Measurements from ENCODE around the gene TBC1D4.

TBC1D4 gene

GRCh38 chr13:75384879-75385707 is 96.9 kb downstream of the TBC1D4 start:
- no peak for DNase-seq

- DNase-seq, result no peak
Observed at GRCh38 chr13:75383064-75383715, 98.8 kb downstream of the TBC1D4 start.

GRCh38 chr13:75378301-75378700 is 103.7 kb downstream of the TBC1D4 start:
- no peak for DNase-seq

- no peak for DNase-seq
Observed at GRCh38 chr13:75376792-75377402, 105.1 kb downstream of the TBC1D4 start.

GRCh38 chr13:75375329-75375728 is 106.6 kb downstream of the TBC1D4 start:
- no peak for DNase-seq

GRCh38 chr13:75373988-75374387 is 108.0 kb downstream of the TBC1D4 start:
- no peak for DNase-seq

- no peak for DNase-seq
Observed at GRCh38 chr13:75372923-75373841, 108.8 kb downstream of the TBC1D4 start.

- peak; percentile 35 for DNase-seq
Observed at GRCh38 chr13:75372517-75372916, 109.5 kb downstream of the TBC1D4 start.

GRCh38 chr13:75371203-75371602 is 110.8 kb downstream of the TBC1D4 start:
- DNase-seq, result no peak

GRCh38 chr13:75370774-75371173 is 111.2 kb downstream of the TBC1D4 start:
- no peak for DNase-seq

GRCh38 chr13:75369981-75370380 is 112.0 kb downstream of the TBC1D4 start:
- DNase-seq, result no peak

GRCh38 chr13:75368167-75368566 is 113.8 kb downstream of the TBC1D4 start:
- no peak for DNase-seq

GRCh38 chr13:75366380-75367280 is 115.3 kb downstream of the TBC1D4 start:
- no peak for DNase-seq

- no peak for DNase-seq
Observed at GRCh38 chr13:75365724-75366173, 116.2 kb downstream of the TBC1D4 start.

GRCh38 chr13:75364131-75364713 is 117.7 kb downstream of the TBC1D4 start:
- DNase-seq, result no peak

- no peak for DNase-seq
Observed at GRCh38 chr13:75363371-75363770, 118.6 kb downstream of the TBC1D4 start.

- DNase-seq, result no peak
Observed at GRCh38 chr13:75362026-75362425, 119.9 kb downstream of the TBC1D4 start.

- DNase-seq, result no peak
Observed at GRCh38 chr13:75360170-75360569, 121.8 kb downstream of the TBC1D4 start.

- DNase-seq, result no peak
Observed at GRCh38 chr13:75359266-75359665, 122.7 kb downstream of the TBC1D4 start.

GRCh38 chr13:75357576-75358289 is 124.2 kb downstream of the TBC1D4 start:
- DNase-seq, result no peak

GRCh38 chr13:75356421-75356820 is 125.5 kb downstream of the TBC1D4 start:
- no peak for DNase-seq
